NCI-H774 (cell line): ENCODE measurements around the gene NIPAL3.

ENCODE experiments used
- DNase-seq: peaks from one replicate; lab custom pipeline; 2025; lab: John Stamatoyannopoulos, UW

Gene NIPAL3

GRCh38 chr1:24390924-24391782 lies 24.4 kb upstream of the NIPAL3 start:
- no peak for DNase-seq

GRCh38 chr1:24391882-24392603 lies 23.6 kb upstream of the NIPAL3 start:
- no peak for DNase-seq

GRCh38 chr1:24392604-24392946 lies 23.0 kb upstream of the NIPAL3 start:
- no peak for DNase-seq

DNA sequence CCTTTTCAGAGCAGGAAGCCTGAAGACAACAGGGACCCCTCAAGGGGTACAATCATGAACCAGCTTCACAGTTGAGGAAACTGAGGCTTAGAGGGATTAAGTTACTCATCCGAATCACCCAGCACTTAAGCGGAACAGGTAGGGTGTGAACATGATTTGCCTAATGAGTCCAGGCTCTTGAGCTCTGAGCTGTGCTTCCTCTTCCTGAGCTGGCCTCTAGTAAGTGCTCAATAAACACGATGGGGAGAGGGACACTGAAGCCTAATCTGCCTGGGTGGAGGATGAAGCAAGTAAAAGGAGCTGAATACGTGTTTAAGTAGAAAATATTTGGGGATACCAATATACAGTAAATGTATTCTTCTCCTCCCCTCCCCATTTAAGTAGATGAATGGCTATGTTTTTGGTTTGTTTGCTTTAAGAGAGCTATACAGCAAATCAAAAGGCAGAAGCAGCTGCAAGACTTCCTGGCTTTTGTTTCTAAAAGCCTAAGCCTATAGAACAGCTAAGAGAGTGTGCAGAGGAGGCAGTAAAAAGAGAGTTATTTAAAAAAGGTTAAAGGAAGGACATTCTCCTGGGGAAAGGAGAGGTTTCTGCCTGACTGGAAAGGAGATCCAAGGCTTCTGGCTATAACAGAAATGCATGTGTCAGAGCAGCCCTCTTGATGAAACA lies 22.5 kb upstream of the NIPAL3 start:
- DNase-seq, result no peak

GRCh38 chr1:24393892-24394291 lies 21.7 kb upstream of the NIPAL3 start:
- no peak for DNase-seq

DNA sequence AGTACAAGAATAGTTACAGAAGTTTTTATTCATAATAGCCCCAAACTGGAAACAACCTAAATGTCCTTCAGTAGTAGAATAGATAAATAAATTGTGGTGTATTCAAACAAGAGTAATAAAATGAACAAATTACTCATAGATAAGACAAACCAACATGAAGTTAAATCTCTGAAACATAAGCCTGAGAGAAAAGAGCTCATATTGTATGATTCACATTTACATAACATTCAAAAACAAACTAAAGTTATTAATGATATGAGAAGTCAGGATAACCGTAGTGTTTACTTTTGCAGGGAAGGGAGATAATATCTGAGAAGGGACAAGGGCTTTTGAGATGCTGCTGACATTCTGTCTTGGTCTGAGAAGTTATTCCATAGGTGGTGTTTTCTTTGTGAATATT lies 15.5 kb upstream of the NIPAL3 start:
- DNase-seq, result no peak

GRCh38 chr1:24403806-24404205 lies 11.8 kb upstream of the NIPAL3 start:
- DNase-seq, result no peak

DNA sequence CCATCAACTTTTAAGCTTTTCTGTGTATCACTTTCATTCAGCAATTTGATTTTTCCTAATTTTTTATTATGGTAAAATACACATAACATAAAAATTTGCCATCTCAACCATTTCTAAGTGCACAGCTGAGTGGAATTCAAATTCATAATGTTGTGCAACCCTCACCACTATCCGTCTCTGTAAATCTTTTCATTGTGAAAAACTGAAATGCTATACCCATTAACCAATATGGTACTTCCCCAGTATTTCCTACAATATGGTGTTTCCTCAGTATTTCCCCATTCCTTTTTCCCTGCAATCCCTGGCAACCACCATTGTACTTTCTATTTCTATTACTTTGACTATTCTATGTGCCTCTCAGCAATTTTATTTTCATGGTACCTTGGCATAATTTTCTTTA lies 8.8 kb upstream of the NIPAL3 start:
- DNase-seq, result no peak

DNA sequence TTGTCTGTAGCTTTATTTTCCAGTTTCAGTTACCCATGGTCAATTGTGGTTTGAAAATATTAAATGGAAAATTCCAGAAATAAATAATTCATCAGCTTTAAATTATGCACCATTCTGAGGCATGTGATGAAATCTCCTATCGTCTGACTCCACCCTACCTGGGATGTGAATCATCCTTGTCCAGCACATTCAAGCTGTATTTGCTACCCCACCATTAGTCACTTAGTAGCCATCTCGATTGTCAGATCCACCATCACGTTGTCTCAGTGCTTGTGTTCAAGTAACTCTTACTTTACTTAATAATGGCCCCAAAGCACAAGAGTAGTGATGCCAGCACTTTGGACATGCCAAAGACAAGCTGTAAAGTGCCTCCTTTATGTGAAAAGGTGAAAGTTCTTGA lies 6.1 kb upstream of the NIPAL3 start:
- no peak for DNase-seq

DNA sequence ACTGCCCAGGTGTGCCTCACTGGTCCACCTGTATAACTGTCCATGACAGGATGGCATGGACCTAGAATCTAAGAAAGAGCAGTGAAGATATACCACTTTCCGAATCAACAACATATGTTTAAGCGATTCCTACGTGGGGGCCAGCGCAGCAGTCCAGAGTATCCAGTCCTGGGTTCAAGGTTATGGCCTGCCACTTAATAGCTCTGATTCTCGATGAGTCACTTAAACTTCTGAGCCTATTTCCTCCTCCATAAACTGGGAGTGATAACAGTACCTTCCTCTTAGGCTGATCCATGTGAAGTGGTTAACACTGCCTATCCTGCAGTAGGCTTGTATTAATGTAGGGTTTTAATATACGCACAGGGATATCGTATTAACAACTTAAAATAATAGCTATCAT lies 4.9 kb upstream of the NIPAL3 start:
- no peak for DNase-seq

GRCh38 chr1:24411963-24412362 lies 3.6 kb upstream of the NIPAL3 start:
- no peak for DNase-seq

GRCh38 chr1:24412408-24412807 lies 3.2 kb upstream of the NIPAL3 start:
- no peak for DNase-seq

DNA sequence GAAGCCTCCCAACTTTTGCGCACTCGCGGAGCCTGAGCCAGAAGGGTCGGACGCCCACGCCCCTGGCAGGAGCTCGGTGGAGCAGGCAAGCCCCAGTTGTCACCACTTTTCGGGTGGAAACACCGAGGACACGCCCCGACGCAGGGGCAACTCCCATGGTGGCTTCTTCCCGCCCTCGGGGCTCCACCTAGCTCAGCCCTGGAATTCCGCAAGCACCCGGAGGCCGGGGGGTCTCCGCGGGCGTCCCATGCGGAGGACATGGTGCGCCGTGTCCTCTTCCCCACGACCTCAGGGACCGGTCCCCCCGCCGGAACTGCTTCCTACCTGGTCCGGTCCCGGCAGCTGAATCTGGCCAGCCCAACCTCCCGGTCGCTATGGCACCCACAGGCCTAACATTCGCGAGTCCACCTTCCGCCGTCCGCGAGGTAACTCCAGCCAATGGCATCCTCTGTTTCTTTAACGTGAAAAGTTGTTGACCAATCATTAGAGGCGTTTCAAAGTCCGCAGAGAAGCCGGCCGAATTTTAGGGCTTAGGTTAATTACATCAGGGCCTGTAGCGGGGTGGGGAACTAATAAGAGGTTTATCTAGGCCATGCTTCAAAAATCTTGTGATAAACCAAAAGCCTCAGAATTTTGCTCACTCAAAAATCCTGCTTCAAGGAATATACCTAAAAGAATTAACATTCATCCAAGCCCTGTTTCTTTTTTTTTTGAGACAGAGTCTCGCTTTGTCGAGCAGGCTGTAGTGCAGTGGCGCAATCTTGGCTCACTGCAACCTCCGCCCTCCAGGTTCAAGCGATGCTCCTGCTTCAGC lies 2.0 kb upstream of the NIPAL3 start, which contains the start of gene STPG1:
TSS of gene STPG1 (minus strand) at position 433 of the 814 bp plus-strand sequence. CDS start 12,394 bp downstream, outside the sequence.
- DNase-seq, result peak; percentile 76

DNA sequence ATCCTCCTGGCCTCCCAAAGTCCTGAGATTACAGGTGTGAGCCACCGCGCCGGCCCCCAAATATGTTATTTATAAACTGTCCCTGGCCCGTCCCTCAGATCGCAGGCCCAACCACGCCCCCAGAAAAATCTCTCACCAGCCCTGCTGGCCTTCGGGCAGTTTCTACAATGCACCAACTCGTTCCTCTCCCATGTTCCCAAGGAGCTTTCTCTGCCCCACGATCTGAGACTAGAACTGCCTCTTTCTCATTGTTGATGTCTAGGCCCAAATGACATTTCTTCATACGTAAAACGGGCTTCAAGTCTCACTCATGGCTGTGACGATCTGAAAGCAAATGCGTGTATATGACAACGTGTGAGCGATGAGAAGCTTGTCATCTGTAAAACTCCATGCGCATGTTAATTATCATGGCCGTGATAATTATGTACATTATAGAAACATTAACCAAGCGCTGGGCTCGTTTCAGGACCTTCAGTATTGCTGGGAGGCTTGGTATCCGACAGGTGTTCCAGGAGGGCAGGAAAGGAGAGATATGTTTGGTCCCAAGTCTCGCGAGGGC lies 748 bp upstream of the NIPAL3 start:
- DNase-seq, result no peak

DNA sequence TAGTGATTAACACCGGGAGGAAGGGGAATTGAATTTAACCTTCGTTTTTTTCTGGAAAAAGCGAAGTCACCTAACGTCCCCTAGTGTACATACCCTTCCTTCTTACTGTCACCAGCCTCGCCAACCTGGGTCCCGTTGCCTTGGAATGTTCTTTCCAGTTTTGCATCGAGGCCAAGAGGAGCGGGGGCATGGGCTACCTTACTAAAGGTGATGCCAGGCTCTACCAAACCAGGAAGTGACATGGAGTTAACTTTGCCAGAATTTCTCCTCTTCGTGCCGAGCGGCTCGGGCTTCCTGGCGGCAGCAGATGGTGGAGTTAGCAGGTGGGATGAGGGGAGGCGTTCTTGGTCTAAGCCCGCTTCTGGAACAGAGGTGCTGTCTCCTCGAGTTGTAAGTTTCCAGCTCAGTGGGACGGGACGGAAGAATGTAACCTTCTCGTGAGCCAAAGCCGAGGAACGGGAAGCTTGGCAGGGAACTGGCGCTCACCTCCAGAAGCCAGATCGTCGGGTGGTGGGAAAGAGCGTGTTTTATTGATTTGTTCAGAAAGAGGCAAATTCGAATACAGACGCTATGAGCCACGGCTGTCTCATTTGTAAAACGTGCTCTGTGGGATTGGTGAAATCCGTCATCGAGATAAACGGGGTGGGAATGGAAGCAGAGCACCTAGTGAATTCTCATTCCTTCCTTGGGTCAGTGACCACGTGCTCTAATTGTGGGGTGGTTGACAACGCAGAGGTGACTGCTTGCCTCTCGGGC lies 486 bp downstream of the NIPAL3 start:
- no peak for DNase-seq

DNA sequence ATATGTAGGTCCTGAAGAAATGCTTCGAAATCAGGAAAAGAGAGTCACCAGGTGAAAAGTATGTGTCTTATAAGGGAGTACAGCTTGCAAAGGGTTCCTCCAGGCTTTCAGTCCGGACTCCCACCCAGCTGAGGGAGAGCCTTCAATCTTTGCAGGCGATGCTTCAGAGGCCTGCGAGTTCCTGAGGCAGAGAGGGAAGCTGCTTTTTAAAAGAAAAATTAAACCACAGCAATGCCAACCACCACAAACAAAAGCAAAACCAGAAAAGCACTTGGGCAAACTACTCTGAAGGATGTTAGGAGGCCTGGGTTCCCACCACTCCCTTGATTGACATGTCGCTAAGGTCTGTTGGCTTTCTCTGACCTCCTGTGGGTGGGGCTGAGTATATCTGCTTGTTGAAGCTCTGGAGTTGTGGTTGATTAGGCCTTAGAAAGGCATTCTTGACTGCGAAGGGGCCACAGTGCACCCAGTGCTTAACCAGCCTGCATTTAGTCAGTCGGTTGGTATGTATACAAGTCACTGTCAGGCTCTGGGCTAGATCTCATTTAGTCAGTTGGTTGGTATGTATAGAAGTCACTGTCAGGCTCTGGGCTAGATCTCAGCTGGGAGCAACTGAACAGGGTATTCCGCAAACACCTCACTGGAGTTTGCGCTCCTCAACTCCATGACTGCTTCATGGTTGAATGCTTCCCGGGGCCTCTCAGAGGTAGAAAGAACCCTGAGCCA lies 1.2 kb downstream of the NIPAL3 start:
- no peak for DNase-seq

GRCh38 chr1:24417681-24418080 lies 2.1 kb downstream of the NIPAL3 start:
- no peak for DNase-seq

GRCh38 chr1:24418898-24419628 lies 3.5 kb downstream of the NIPAL3 start:
- no peak for DNase-seq

GRCh38 chr1:24420547-24420946 lies 4.9 kb downstream of the NIPAL3 start:
- DNase-seq, result no peak

GRCh38 chr1:24421502-24421901 lies 5.9 kb downstream of the NIPAL3 start:
- no peak for DNase-seq
